Naive thymus-derived CD4-positive, alpha-beta T cell (primary cell): ENCODE data around the gene GRIN2D. TPM values are rescaled to one million over a fixed set of nuclear protein-coding genes. Genes with fewer than 3 reads are reported as not detected.

Experiments used
- polyA plus RNA-seq, 2 donors: library from polyadenylated mRNA; unstranded; fragments of 300-500 nt; fragmentation: Illumina TruSeq; gene quantifications; one replicate each; pipeline ENCODE4 v1.2.3, GENCODE V29; 2021
- total RNA-seq, 6 experiments: library from RNA in 5 of 6; stranded (reverse) in 5 of 6; gene quantifications; 1 replicate in 5 of 6; 2 replicates in 1 of 6; pipeline ENCODE4 v1.2.3 and lab custom pipeline; 2021 to 2026

The GRIN2D gene
- total and polyA plus RNA-seq, 7 experiments from 2014 or later: 0.08 to 0.39 (median 0.11) TPM; not detected in 2

Other genes with a start within 250 kb of the GRIN2D start
- 100 to 1,000 TPM in 4 of 5 experiments, 10 to 100 TPM in 1; 61.0 to 134 (median 122) TPM for gene LIG1, start 223.3 kb upstream of the GRIN2D start, total RNA-seq
- 10 to 100 TPM; 38.1 to 44.6 TPM for gene LIG1, start 223.3 kb upstream of the GRIN2D start, polyA plus RNA-seq
- gene ZSWIM9, start 223.0 kb upstream of the GRIN2D start, total RNA-seq: 10 to 100 TPM in 1 of 5 experiments, 1 to 10 TPM in 4; 5.0 to 11.6 (median 7.4) TPM
- 1 to 10 TPM in 1 of 2 donors, under 1 TPM in 1; 0.82 to 1.0 TPM for gene ZSWIM9, start 223.0 kb upstream of the GRIN2D start, polyA plus RNA-seq
- 100 to 1,000 TPM; 104 to 301 (median 182) TPM for gene CARD8, start 137.8 kb upstream of the GRIN2D start, total RNA-seq
- gene CARD8, start 137.8 kb upstream of the GRIN2D start, polyA plus RNA-seq: 100 to 1,000 TPM in 1 of 2 donors, 10 to 100 TPM in 1; 73.6 to 101 TPM
- under 1 TPM in 2 of 5 experiments, not detected in 3; 0.29 to 0.51 TPM for gene ZNF114, start 123.6 kb upstream of the GRIN2D start, total RNA-seq
- gene ZNF114, start 123.6 kb upstream of the GRIN2D start, polyA plus RNA-seq: not detected
- 100 to 1,000 TPM; 183 to 425 (median 257) TPM for gene EMP3, start 68.1 kb upstream of the GRIN2D start, total RNA-seq
- 100 to 1,000 TPM; 511 to 711 TPM for gene EMP3, start 68.1 kb upstream of the GRIN2D start, polyA plus RNA-seq
- gene TMEM143, start 29.7 kb upstream of the GRIN2D start, total RNA-seq: 10 to 100 TPM; 11.6 to 39.8 (median 20.1) TPM
- gene TMEM143, start 29.7 kb upstream of the GRIN2D start, polyA plus RNA-seq: 10 to 100 TPM in 1 of 2 donors, 1 to 10 TPM in 1; 5.7 to 12.7 TPM
- not detected for gene SYNGR4, start 29.3 kb upstream of the GRIN2D start, total RNA-seq
- not detected for gene SYNGR4, start 29.3 kb upstream of the GRIN2D start, polyA plus RNA-seq
- 10 to 100 TPM; 42.7 to 73.9 (median 52.3) TPM for gene KDELR1, start 2.1 kb upstream of the GRIN2D start, total RNA-seq
- gene KDELR1, start 2.1 kb upstream of the GRIN2D start, polyA plus RNA-seq: 10 to 100 TPM; 22.2 to 24.3 TPM
- 10 to 100 TPM; 26.1 to 45.8 (median 36.3) TPM for gene GRWD1, start 52.3 kb downstream of the GRIN2D start, total RNA-seq
- 10 to 100 TPM; 42.8 to 51.6 TPM for gene GRWD1, start 52.3 kb downstream of the GRIN2D start, polyA plus RNA-seq
- gene KCNJ14, start 61.9 kb downstream of the GRIN2D start, total RNA-seq: 1 to 10 TPM; 1.5 to 3.9 (median 2.4) TPM
- gene KCNJ14, start 61.9 kb downstream of the GRIN2D start, polyA plus RNA-seq: under 1 TPM; 0.05 to 0.21 TPM
- gene CYTH2, start 75.7 kb downstream of the GRIN2D start, total RNA-seq: 10 to 100 TPM; 41.0 to 82.1 (median 54.9) TPM
- gene CYTH2, start 75.7 kb downstream of the GRIN2D start, polyA plus RNA-seq: 10 to 100 TPM; 23.6 to 37.3 TPM
- 10 to 100 TPM in 4 of 5 experiments, 1 to 10 TPM in 1; 5.3 to 21.4 (median 19.2) TPM for gene LMTK3, start 118.2 kb downstream of the GRIN2D start, total RNA-seq
- under 1 TPM in 1 of 2 donors, not detected in 1; 0.03 TPM for gene LMTK3, start 118.2 kb downstream of the GRIN2D start, polyA plus RNA-seq
- gene SULT2B1, start 158.5 kb downstream of the GRIN2D start, total RNA-seq: not detected
- gene SULT2B1, start 158.5 kb downstream of the GRIN2D start, polyA plus RNA-seq: under 1 TPM in 1 of 2 donors, not detected in 1; 0.41 TPM
- gene SPACA4, start 213.1 kb downstream of the GRIN2D start, total RNA-seq: not detected
- gene SPACA4, start 213.1 kb downstream of the GRIN2D start, polyA plus RNA-seq: not detected
- gene FAM83E, start 221.4 kb downstream of the GRIN2D start, total RNA-seq: 1 to 10 TPM in 3 of 5 experiments, under 1 TPM in 1, not detected in 1; 0.80 to 3.7 (median 2.9) TPM
- under 1 TPM in 1 of 2 donors, not detected in 1; 0.66 TPM for gene FAM83E, start 221.4 kb downstream of the GRIN2D start, polyA plus RNA-seq
- 1,000 to 10,000 TPM; 1,570 to 2,826 (median 2,745) TPM for gene RPL18, start 225.5 kb downstream of the GRIN2D start, total RNA-seq
- gene RPL18, start 225.5 kb downstream of the GRIN2D start, polyA plus RNA-seq: 1,000 to 10,000 TPM; 2,813 to 2,817 TPM
- 10 to 100 TPM; 20.1 to 34.7 (median 30.5) TPM for gene SPHK2, start 225.8 kb downstream of the GRIN2D start, total RNA-seq
- gene SPHK2, start 225.8 kb downstream of the GRIN2D start, polyA plus RNA-seq: 10 to 100 TPM; 11.2 to 11.7 TPM
- 10 to 100 TPM; 11.9 to 79.9 (median 33.2) TPM for gene DBP, start 243.7 kb downstream of the GRIN2D start, total RNA-seq
- gene DBP, start 243.7 kb downstream of the GRIN2D start, polyA plus RNA-seq: 100 to 1,000 TPM in 1 of 2 donors, 10 to 100 TPM in 1; 61.7 to 130 TPM